Omental fat pad (tissue), 4 donors: ENCODE data around the gene MMP3. TPM values are rescaled to one million over a fixed set of nuclear protein-coding genes. Genes with fewer than 3 reads are reported as not detected.

ENCODE experiments used
- ATAC-seq: fragments of 150-250 bp; one replicate; pipeline ENCODE4 v1.9.1; 2016; ENCODE audit warnings: mild to moderate bottlenecking, moderate library complexity; ENCODE audit not compliant: low FRiP score
- DNase-seq: peaks from one replicate; pipeline ENCODE4 v3.0.0-alpha.2; 2019; ENCODE audit warnings: low spot score
- CTCF ChIP-seq, 3 donors: fragments of 450-650 bp; IDR thresholded peaks; one replicate each; pipeline ENCODE4 v1.5.1; 2016 to 2017; ENCODE audit warnings: antibody characterized with exemption in 3 of 3, mild to moderate bottlenecking in 3 of 3, moderate library complexity in 2 of 3
- total RNA-seq, 4 donors: library from RNA; depleted of rRNA; stranded (reverse); fragments of >200 nt; gene quantifications; one replicate each; pipeline ENCODE4 v1.1.0, GENCODE V29; 2016

The MMP3 gene
- total RNA-seq, 4 donors from 2014 or later = not detected

- TF ChIP-seq CTCF (IDR thresholded peaks at IDR 0.05) = no peak
- no peak for DNase-seq
- no peak for ATAC-seq
Measured at GRCh38 chr11:102806296-102806695, 37.1 kb downstream of the MMP3 start.

- DNase-seq (no peak), ATAC-seq (no peak)
- no peak for TF ChIP-seq CTCF (IDR thresholded peaks at IDR 0.05)
Measured at GRCh38 chr11:102802341-102802740, 41.1 kb downstream of the MMP3 start.

- ATAC-seq = no peak
- no peak for TF ChIP-seq CTCF (IDR thresholded peaks at IDR 0.05)
- DNase-seq = no peak
Measured at GRCh38 chr11:102800767-102801166, 42.6 kb downstream of the MMP3 start.

- TF ChIP-seq CTCF (IDR thresholded peaks at IDR 0.05) = no peak
- no peak for ATAC-seq
- no peak for DNase-seq
Measured at GRCh38 chr11:102799681-102800340, 43.6 kb downstream of the MMP3 start.

- ATAC-seq = no peak
- no peak for TF ChIP-seq CTCF (IDR thresholded peaks at IDR 0.05)
Measured at GRCh38 chr11:102798012-102798746, 45.2 kb downstream of the MMP3 start, which contains the start of gene MMP1. TSS of gene MMP1 (minus strand) at chr11:102798160. CDS start at chr11:102798092, 68 bp downstream.

GRCh38 chr11:102794382-102794781 lies 49.0 kb downstream of the MMP3 start:
- ATAC-seq = no peak
- TF ChIP-seq CTCF (IDR thresholded peaks at IDR 0.05) = no peak
- DNase-seq = no peak

More at GRCh38 chr11:102798012-102798746, 45.2 kb downstream of the MMP3 start, which contains the start of gene MMP1:
- no peak for DNase-seq
